Activated effector memory CD4-positive, alpha-beta T cell treated with anti-CD3 and anti-CD28 coated beads, Interleukin-2, amount 50 U/mL, for 16 hours (primary cell): Measurements from ENCODE around the gene RNF145.
"Not testable (repeated sequence)": the region's sequence is repeated elsewhere in the genome, so short reads cannot be mapped to it uniquely, and the experiment has no call there.

Experiments
- DNase-seq: peaks from one replicate; pipeline ENCODE4 v3.0.0-alpha.2; 2020

RNF145 gene

DNA sequence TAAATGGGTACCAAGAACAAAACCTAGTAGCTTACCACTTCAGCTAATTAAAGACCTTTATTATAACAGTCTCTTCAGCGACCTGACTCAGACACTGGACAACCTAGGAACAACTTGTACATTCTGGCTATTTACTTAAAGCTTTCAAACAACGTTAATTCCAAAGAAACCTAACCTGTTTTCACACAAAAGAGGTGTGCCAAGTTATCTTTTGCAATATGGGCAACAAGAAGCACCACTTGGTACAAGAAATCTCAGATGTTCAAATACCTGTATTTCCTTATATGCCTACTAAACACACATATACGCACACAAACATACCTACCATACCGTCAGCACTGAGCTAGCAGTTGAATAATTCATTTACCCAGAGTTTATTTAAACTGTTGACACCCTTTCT lies 23.0 kb downstream of the RNF145 start:
- DNase-seq = no peak

DNA sequence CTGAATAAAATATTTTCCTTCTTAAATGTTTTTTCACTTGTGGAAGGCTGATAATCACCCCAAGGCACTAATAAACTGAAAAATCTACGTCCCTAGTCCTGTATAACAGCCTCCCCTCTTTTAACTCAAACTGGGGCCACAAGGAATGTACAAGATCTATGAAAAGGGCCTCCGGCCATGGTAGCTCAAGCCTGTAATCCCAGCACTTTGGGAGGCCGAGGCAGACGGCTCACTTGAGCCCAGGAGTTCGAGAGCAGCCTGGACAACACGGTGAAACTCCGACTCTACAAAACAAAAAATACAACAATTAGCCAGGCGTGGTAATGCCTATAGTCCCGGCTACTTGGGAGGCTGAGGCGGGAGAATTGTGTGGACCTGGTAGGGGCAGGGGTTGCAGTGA lies 23.6 kb downstream of the RNF145 start:
- DNase-seq = no peak

DNA sequence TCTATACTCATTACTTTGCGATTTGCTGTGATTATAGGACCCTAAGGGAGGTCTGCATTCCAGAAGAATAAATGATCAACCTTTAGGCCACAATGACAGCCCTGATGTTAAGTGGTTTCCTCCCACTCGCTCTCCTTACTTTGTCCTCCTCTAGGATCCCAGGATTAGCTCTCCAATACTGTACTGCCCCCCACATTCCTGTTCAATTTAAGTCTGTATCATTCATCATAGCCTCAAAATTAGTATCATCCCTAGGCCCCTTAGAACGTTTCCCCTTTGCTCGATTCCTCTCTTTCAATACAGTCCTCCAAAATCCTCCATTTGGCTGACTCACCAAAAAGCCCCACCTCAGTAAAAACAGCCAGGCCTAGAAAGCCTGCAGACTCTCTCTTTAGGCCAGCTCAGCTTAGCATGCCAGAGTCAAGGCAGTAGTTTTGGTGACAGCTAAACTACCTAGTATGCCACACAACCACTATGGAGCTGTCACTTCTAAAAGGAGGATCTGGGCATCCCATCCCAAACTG lies 24.4 kb downstream of the RNF145 start:
- peak; percentile 73 for DNase-seq

DNA sequence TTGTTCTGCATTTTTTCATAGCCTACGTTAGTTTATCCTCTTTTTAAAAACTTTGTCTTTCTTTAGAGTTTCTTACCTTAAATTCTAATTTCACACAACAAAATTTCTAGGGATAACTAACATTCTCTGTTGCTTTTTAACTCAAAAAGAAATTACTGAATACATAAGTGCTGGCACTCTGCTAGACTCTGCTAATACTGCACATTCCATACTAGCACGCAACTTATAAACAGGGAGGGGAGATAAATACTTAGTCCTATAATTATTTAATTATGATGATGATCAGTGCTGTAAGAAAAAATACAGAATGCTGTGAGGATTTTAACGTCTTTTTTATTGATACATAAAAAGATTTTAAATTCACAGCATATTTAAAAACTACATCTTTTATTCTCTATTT lies 25.1 kb downstream of the RNF145 start:
- no peak for DNase-seq

DNA sequence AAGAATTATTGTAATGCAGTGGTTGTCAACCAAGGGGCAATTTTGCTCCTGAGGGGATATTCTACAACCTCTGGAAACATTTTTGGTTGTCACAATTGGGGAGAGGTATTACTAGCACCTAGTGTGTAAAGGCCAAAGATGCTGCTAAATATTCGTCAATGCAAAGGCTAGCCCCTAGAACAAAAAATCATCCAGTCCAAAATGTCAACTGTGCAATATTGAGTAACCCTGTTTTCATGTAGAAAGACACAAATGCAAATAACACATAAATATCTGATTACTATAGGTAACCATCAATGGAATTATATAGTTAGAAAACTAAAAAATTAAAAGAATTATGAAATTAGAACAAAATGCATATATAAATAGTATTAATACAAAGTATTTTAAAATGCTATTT lies 26.1 kb downstream of the RNF145 start:
- DNase-seq = no peak

DNA sequence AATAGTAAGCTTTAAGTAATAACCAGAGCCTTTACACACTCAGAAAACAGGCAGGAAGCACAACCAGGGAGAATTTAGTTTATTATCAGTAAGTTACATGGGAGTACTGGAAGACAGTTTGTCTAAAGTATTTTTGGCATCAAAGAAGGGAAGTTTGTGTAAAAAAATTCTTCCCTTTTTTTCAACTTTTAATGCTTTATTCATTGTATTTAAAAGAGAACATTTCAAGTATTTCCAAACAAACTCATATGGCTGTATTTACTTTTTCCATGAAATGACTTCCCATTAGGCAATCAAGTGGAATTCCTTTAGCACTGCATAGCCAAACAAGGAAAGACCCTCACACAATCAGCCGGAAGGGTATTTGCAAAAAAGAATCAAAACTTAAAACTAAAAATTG lies 26.7 kb downstream of the RNF145 start:
- DNase-seq = no peak

DNA sequence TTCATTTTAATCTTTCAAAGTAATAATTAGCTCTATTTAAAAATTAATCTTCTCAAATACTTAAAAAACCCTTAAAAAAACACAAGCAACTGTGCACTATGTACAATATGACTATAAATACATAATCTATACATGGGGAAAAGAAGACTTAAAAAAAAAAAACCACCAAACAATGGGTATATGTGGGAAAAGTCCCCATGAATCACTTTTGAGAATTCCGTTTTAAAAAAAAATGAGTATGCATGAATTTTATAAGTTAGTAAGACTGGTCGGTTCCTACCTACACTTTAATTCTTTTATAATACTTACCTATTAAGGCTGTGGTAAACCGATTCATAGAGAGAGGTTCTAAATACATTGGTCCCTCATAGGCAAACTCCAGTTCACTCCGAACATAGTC lies 27.7 kb downstream of the RNF145 start:
- DNase-seq = no peak

DNA sequence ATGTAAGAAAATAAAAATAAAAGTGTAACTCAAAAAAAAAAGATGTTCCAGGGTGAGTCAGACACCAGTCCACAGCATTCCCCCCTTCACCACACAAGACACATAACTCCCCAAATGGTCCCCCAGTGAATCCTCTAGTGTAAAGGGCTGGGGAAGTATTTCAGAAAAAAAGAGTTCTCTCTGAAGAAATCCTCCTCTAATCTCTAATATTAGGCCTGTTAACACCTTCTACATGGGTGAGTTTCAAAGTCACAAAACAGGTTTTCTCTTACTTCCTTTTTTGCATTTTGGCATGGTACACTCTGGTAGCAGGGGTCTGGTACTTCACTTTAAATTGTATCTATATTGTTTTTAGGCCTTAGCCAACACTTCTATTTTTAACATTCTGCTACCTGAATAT lies 28.2 kb downstream of the RNF145 start:
- DNase-seq = no peak

DNA sequence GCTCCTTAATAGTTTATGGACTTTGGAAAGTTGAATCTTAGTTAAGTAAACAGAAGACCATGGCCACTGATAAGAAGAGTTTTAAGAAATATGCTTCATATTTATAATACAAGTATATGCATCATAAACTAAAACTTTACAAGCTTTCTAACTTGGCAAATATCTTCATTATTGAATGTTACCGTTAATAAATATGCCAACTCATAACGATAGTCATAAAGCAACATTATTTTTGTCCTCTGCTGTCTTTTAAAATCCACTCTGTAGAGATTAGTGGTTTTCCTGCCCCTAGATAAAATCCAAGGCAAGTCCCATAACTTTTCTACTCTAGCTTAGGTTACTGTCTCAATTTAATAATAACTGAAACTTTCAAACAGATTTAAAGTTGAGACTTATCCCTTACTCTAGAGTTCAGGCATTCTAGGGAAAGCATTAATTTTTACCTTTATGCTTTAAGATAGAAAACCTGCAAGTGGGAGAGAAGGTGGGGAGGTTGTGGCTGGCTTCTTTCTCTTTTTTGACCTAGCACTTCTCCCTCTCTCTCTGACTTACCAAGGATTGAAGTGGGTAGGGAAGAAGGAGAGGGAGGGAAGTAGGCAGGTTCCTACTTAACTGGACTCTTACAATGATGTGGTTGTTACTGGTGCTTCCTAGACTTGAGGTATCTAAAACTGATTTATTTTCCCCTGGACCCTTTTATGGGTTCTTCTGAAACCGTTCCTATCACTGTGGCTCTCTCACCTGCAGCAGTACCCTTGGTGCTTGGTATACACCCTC lies 29.6 kb downstream of the RNF145 start:
- no peak for DNase-seq

DNA sequence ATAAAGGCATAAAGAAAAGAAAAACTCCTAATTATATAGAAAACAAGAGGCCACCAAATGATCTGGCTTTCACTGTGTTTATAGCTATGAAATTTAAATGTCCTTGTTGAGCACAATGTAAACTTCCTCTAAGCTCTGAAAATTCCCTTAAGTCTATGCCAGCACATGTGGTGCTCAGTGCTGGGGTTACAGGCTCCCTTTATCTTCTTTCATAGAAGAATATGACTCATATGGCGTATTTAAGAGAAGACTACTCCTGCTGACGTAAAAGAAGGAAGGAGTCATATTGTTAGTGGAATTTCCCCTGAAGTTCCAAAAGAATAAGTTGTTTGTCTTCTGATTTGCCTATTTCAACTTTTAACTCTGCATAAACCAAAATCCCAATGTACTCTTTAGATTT lies 30.4 kb downstream of the RNF145 start:
- peak; percentile 70 for DNase-seq

DNA sequence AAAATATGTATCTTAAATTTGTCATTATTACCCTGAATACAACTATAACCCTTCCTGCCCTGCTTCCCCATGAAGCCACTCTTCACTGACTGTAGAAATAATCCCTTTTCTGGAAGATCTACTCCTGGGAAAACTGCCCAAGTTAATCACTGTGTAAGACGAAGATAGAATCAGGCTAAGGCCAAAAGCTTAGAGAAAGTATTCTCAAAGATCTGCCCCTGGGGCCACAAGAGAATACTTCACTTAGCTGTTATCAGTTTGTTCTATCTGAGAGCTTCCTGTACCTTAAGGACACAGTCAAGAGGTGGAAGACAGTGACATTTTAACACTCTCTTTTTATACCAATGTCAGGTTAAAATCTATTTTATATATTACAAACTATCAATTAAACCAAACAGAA lies 33.8 kb downstream of the RNF145 start:
- no peak for DNase-seq

DNA sequence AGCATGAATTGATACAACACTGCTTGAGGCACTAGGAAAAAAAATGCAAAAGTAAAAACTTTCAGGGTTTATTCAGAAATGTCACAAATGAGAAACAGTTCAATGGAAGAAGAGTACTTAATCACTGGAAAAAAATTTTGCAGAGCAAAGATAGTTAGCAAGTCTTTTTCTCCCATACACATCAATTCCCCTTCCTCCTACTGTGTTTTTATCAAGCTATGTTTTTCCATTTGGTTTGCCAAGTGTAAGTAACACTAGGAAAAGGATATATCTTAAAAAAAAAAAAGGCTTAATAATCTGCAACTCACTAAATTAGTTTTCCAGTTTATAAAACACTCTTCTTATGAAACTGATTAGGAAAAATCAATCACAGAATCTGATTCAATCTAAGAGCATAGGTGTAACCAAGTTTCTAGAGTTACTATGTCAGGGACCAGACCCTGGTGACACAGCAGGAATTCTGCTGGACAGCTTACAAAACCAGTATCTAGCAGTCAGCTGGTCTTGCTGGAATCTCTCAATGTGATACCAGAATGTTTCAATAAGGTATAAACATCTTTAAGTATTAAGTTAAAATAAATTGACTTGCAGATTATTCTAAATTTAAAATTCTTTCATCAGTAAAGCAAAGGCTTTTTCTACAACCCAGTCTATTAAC lies 34.7 kb downstream of the RNF145 start:
- no peak for DNase-seq

DNA sequence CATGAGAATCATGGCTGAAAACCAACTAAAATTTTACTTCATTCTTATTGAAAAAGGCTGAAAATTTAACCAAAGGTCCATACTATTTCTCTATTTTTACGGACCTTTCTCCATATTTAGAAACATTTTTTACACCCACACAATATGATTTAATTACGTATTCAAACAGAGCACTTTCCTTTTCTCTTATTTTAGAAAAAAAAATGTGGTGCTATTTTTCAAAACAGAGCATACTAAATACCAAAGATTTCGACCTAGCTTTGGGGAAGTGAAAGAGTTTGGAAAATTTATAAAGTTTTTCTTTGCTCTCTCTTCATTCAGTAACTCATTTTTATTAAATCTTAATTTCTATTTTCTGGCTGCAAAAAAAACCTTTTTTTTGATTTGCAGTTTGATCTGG lies 38.1 kb downstream of the RNF145 start:
- DNase-seq = no peak

DNA sequence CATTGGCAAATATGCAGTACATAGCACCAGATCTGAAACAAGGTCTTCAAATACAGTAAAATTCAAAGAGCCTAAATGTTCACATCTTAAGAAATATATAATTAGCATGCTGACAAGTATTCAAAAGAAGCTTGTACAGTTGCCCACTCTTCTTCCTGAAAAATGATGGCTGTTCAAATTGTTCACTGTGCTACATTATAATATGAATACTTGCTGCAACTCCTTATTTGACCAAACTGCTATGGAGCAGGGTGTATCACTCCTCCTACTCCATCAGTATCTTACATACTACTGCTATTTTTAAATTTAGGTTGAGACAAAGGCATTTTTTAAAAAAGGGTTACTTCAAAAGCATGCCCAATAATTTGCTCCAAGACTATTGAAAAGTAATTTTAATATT lies 39.3 kb downstream of the RNF145 start:
- no peak for DNase-seq

DNA sequence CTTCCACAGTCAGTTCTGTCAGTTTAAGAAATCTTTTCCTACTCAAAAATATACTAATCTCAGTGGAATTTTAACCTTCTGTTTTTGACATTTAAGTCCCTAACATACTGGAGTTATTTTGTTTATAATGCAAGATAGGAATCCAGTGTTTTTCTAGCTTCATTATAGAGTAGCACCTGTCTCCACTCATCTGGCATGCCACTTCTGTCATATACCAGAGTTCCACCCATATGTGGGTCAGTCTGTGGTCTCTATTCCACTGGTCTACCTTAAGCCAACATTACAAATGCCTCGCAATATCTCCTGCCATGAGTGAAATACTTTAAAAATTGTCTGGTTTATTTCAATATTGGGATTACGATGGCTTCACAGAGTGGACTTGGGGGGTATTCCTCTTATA lies 42.9 kb downstream of the RNF145 start:
- DNase-seq = no peak

DNA sequence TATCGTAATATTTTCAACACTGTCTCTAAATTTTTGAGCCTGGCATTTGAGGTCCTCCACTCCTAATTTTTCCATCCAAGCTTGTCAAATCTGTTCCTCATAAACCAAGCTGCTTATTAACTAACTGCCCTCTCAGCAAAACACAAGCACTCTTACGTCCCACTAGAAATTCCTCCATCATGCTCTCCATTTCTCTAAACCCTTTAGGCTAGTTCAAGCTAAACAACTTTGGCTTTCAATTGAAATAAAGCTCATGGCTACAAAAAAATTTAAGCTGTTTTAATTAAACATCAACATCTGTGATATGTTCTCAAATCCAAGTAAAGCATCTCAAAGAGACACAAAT lies 45.7 kb downstream of the RNF145 start:
- no peak for DNase-seq

DNA sequence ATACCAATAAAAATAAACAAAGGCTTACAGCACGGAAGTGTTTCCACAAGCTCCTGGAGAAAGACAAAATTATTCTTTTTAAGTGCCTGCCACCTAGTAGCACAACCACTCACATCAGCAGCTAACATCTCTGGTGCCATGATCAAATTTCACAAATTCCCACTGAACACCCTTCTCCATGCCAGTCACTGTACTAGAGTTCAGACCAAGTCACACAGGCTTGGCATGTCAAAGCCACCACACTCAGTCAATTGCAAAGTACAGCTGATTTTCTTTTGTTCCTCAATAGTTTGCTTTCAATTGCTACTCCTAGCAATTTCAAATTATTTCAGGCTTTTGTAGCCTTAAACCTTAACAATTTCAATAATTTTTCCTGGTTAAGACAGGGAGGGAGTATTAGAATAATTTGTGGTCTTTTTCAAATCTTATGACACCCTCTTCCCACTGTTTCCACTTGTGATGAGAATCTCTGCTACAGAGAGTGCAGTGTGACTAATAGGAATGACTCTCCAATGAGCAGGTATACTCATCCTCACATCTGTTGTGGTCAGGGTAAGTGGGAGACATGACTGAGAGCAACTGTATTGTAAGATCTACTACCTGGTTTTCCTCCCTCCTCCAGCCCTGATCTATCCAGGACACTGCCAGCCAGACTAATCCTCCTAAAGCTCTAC lies 46.2 kb downstream of the RNF145 start:
- DNase-seq = no peak

DNA sequence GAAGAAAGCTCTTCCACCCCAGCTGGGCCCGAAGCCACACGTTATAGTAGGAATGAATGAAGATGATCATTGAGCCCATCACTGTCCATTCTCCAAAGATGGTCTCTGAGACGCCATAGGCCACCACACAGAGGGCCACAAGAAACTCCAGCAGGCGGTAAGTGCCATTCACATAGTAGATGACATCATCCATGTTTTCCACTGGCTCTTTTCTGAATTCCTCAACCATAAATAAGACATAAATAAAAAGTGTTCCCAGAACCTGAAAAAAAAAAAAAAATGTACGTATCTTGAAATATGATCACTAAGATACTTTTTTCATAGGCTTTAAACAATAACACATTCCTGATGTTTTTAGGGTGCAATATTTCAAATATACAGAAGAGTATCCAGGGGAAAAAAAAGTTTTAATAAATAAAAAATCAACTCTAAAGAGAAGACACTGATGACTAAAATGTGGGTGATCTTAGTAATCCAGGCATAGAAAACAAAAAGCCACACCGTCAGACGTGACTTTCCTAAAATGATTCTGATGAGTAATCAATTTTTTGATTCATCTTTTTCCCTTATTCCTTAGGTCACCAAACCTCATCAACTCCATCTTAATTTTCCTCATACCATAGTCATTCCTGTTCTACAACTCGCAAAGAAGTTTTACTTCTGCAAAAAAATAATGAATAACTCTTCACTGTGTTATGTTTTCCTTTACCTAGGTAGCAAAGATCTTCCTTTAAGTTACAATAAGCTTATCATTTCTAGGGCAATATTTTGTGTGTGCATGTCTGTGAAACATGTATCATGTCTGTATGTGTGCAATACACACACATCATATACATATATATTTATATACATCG lies 47.8 kb downstream of the RNF145 start:
- no peak for DNase-seq

DNA sequence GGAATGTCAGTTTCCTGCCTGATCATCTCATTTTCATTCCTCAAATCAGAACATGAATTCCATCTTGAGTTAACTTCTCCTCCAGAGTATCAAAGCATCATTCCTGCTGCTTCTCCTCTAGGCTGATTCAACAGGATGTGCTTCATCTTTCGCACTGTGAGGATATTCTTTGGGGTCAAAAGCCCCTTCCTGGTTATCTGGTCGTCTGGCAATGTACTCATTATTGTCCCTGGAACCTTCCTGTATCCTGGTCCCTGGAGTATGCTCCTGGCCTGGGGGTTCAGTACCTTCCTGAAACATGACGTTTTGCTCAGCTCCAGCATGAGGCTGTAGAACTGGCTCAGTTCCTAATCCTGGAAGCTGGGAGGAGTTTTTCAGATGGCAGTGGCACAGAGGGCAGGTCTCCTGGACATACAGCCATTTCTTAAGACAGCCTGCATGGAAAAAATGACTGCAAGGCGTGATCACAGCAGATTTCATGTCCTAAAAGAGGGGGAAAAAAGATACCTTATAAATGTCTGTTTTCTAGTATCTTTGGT lies 50.7 kb downstream of the RNF145 start:
- DNase-seq = not testable (repeated sequence)

DNA sequence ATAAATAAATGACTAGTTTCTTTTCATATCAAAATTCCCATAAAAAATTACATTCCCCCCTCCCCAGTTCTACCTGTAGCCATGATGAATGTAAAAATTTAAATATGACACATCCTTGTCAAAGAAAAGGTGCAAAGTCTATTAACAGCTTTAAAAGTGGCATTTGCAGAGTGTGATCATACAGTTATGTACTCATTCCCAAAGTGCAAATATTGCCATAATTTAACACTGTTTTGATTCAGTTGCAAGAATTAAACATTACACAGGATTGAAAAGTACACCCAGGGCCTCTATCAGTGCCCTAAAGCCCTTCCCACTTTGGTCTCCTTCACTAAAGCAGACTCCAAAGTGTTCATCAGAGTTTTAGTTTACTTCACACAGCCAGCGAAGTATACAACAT lies 51.8 kb downstream of the RNF145 start:
- no peak for DNase-seq

DNA sequence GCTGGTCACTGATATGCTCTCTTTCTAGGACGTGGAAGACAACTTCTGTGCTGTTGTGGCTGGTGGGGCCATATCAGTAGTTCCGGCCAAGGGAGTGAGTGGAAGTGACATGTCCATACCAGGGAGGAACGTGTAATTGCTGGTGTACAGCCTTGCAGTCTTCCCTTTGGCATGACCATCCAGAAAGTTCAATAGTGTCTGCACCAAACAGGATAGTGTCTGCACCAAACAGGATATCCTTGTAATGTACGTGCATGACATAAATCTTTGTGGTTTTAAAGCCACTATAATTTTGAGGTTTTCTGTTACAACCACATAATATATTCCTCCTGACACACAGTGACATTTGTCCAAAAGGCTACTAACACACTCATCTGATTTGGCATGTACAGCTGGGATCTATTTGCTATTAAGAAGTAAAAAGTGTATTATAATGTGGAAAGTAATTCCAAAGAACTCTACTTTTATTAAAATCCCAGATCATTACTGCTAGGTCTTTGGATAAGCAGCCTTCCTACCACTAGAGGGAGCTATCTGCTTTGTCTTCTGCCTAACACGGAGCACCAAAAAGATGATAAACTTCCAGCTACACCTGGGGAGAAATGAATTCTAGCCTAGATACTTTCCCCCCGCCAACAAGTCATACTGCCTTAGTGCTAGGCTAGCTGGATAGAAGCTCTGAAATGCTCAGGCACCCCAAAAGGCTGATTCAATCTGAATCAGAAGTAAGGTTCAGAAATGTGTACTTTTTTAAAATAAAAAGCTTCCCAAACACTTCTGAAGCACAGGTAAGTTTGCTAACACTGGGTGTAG lies 52.7 kb downstream of the RNF145 start:
- DNase-seq = no peak

DNA sequence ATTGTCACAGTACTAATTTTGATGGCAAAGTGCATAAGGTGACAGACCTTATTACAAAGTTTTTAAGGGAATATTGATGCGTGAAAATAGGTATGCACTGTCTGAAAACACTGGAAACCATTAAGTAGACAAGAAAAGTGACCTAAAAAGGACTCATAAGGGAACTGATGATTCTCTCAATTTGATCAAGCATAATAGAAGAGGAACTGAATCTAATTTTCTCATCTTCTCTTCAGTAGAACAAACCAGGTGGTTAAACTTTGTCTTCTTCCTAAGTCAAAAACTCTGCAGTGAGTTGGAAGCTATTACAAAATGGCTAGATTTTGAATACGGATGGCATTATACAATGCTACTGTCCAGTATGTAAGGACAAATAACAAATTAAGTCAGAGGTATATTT lies 53.4 kb downstream of the RNF145 start:
- DNase-seq = no peak
